HepG2 (cell line): ENCODE measurements around the gene TRIP4. TPM values are rescaled to one million over a fixed set of nuclear protein-coding genes. Genes with fewer than 3 reads are reported as not detected.

Source experiments
- ATAC-seq: fragments of 200-7000 bp; cut with Tn5 transposase; 3 replicates; pipeline ENCODE4 v1.9.1; 2020; ENCODE audit warnings: mild to moderate bottlenecking, moderate library complexity
- BruUV-seq: library from RNA; stranded (reverse); fragments of 400-500 nt; replicated peaks from 2 replicates; lab custom pipeline; 2021; lab: Mats Ljungman, UMichigan
- CTCF ChIA-PET: fragments of 300-600 bp; formaldehyde crosslinking; extraction: SDS; loops from one replicate; lab custom pipeline; 2021; ENCODE audit warnings: low total read pairs, inconsistent platforms, low intra/inter-chr PET ratio; lab: Yijun Ruan, JAX
- POLR2A ChIA-PET: fragments of 350-600 bp; sonication (Branson Sonifier 250); formaldehyde crosslinking; loops from one replicate; lab custom pipeline; 2020; ENCODE audit warnings: antibody characterized with exemption, inconsistent platforms; lab: Yijun Ruan, JAX
- DNase-seq: peaks from one replicate; pipeline ENCODE4 v3.0.0-alpha.2; 2015; ENCODE audit warnings: low spot score
- FAIRE-seq: peaks from 3 replicates; lab custom pipeline; 2011; peaks lifted over from hg19 to GRCh38; lab: Jason Lieb, UNC
- H2AFZ ChIP-seq: one replicate; pipeline ENCODE4 v1.6.1; 2011; ENCODE audit warnings: low read length, inconsistent platforms
- H3K27ac ChIP-seq: fragments of 300-600 bp; 3 replicates; pipeline ENCODE4 v1.8.0; 2011; ENCODE audit warnings: mixed run types, mild to moderate bottlenecking, mixed read lengths, low read length, inconsistent platforms; ENCODE audit not compliant: insufficient read depth; ENCODE audit errors: extremely low read length
- H3K27me3 ChIP-seq, 2 experiments: fragments of 200-600 bp in 1 of 2; 2 replicates in 1 of 2; 3 replicates in 1 of 2; pipeline versions ENCODE4 v1.6.0 to v1.8.0; 2011; ENCODE audit warnings: low read length in 2 of 2, mild to moderate bottlenecking in 2 of 2, moderate library complexity in 2 of 2, inconsistent platforms in 1 of 2; ENCODE audit not compliant: insufficient read depth in 2 of 2, control insufficient read depth in 1 of 2
- H3K36me3 ChIP-seq, 2 experiments: fragments of 200-600 bp in 1 of 2; replicated peaks in 1 of 2; 2 replicates in 1 of 2; 3 replicates in 1 of 2; pipeline versions ENCODE4 v1.5.1 to v1.8.0; 2011; ENCODE audit warnings: low read length in 2 of 2, inconsistent platforms in 1 of 2; ENCODE audit not compliant: insufficient read depth in 2 of 2, control insufficient read depth in 1 of 2
- H3K4me1 ChIP-seq: 2 replicates; pipeline ENCODE4 v1.5.1; 2012; ENCODE audit warnings: low read length, inconsistent platforms; ENCODE audit not compliant: insufficient read depth
- H3K4me2 ChIP-seq: 2 replicates; pipeline ENCODE4 v1.6.0; 2011; ENCODE audit warnings: low read depth, low read length, inconsistent platforms
- H3K4me3 ChIP-seq, 3 experiments: fragments of 200-600 bp in 1 of 3; sonication (generic), shearing (Covaris generic) in 1 of 3; replicated peaks in 1 of 3; 2 replicates each; pipeline ENCODE4 v1.5.1; 2011 to 2016; ENCODE audit warnings: low read length in 3 of 3, inconsistent platforms in 2 of 3, low read depth in 2 of 3, mild to moderate bottlenecking in 2 of 3, control low read depth in 1 of 3, mixed read lengths in 1 of 3; ENCODE audit not compliant: insufficient read depth in 1 of 3
- H3K79me2 ChIP-seq: one replicate; pipeline ENCODE4 v1.6.1; 2011; ENCODE audit warnings: low read length, inconsistent platforms; ENCODE audit not compliant: insufficient read depth
- H3K9ac ChIP-seq: 2 replicates; pipeline ENCODE4 v1.6.0; 2011; ENCODE audit warnings: mild to moderate bottlenecking, low read depth, low read length, inconsistent platforms; ENCODE audit not compliant: insufficient read depth
- H3K9me3 ChIP-seq: 2 replicates; pipeline ENCODE4 v1.5.1; 2012; ENCODE audit warnings: mild to moderate bottlenecking, low read length
- H4K20me1 ChIP-seq: 2 replicates; pipeline ENCODE4 v1.6.0; 2011; ENCODE audit warnings: inconsistent platforms, mild to moderate bottlenecking, low read length, moderate library complexity; ENCODE audit not compliant: insufficient read depth
- CCDC6 ChIP-seq: sonication (generic); formaldehyde crosslinking; IDR thresholded peaks from 2 replicates; pipeline ENCODE4 v1.8.1; 2022; ENCODE audit warnings: mild to moderate bottlenecking, missing genetic modification reagents, moderate library complexity
- ISL2 ChIP-seq: sonication (generic); formaldehyde crosslinking; IDR thresholded peaks from 2 replicates; pipeline ENCODE4 v1.5.0; 2020; ENCODE audit warnings: missing genetic modification reagents
- JDP2 ChIP-seq: sonication (generic); formaldehyde crosslinking; IDR thresholded peaks from 2 replicates; pipeline ENCODE4 v1.8.1; 2022; ENCODE audit warnings: missing genetic modification reagents, borderline replicate concordance
- NR3C1 ChIP-seq: sonication (generic); formaldehyde crosslinking; IDR thresholded peaks from 2 replicates; pipeline ENCODE4 v1.4.0; 2020; ENCODE audit warnings: missing genetic modification reagents
- ONECUT2 ChIP-seq: sonication (generic); formaldehyde crosslinking; IDR thresholded peaks from 2 replicates; pipeline ENCODE4 v1.4.0; 2020; ENCODE audit warnings: missing genetic modification reagents
- PAWR ChIP-seq: sonication (generic); formaldehyde crosslinking; IDR thresholded peaks from 2 replicates; pipeline ENCODE4 v1.4.0; 2020; ENCODE audit warnings: missing genetic modification reagents, mild to moderate bottlenecking, borderline replicate concordance
- SKIL ChIP-seq: sonication (generic); formaldehyde crosslinking; IDR thresholded peaks from 2 replicates; pipeline ENCODE4 v1.8.0; 2022; ENCODE audit warnings: missing genetic modification reagents, mild to moderate bottlenecking, moderate library complexity, borderline replicate concordance
- SMYD3 ChIP-seq: sonication (generic); formaldehyde crosslinking; IDR thresholded peaks from 2 replicates; pipeline ENCODE4 v1.8.1; 2023; ENCODE audit warnings: mild to moderate bottlenecking, missing genetic modification reagents
- ZNF562 ChIP-seq: sonication (generic); formaldehyde crosslinking; IDR thresholded peaks from 2 replicates; pipeline ENCODE4 v1.8.0; 2022; ENCODE audit warnings: missing genetic modification reagents, borderline replicate concordance
- ZSCAN29 ChIP-seq: sonication (generic); formaldehyde crosslinking; conservative IDR thresholded peaks from 2 replicates; pipeline ENCODE4 v1.4.0; 2020; ENCODE audit warnings: mild to moderate bottlenecking, missing genetic modification reagents
- whole genome bisulfite sequencing: methylation state at CpG from one replicate; pipeline ENCODE4 v1.1.6; 2017; ENCODE audit warnings: low lambda C conversion rate; 5-methylcytosine and 5-hydroxymethylcytosine counted together
- in situ Hi-C: cut with HindIII; loops from 2 replicates; pipeline ENCODE4 v1.10.0; 2017; ENCODE audit warnings: low pct_unique_long_range_greater_than_20kb; ENCODE audit not compliant: extremely low pct_ligation_motif_present
- intact Hi-C: fragments of 100-400 bp; cut with micrococcal nuclease; formaldehyde crosslinking; loops from one replicate; pipeline ENCODE4 v1.10.0; 2022; ENCODE audit not compliant: unreplicated experiment
- polyA plus RNA-seq, 8 experiments: library from polyadenylated mRNA; depleted of rRNA in 3 of 8; stranded (reverse) in 7 of 8; unstranded in 1 of 8; fragments of >200 nt; fragmentation: Illumina TruSeq in 4 of 8; extraction: Trizol in 4 of 8; gene quantifications; 2 replicates each; pipeline versions ENCODE4 v1.2.1 to v1.2.3, GENCODE V29; 2011 to 2016; ENCODE audit warnings: low read depth in 4 of 8, missing spikeins in 1 of 8, mixed read lengths in 1 of 8; ENCODE audit not compliant: insufficient read depth in 1 of 8
- total RNA-seq, 5 experiments: library from RNA; depleted of rRNA; stranded (reverse); fragments of >200 nt; fragmentation: Illumina TruSeq; extraction: Trizol; gene quantifications; 2 replicates each; pipeline ENCODE4 v1.2.3, GENCODE V29; 2016; ENCODE audit warnings: low read depth in 1 of 5
- TF ChIP-seq, protein P1 (sequence below): sonication (generic); formaldehyde crosslinking; IDR thresholded peaks from 2 replicates; pipeline ENCODE4 v1.8.1; 2022; ENCODE audit warnings: mild to moderate bottlenecking, missing genetic modification reagents
- TF ChIP-seq, protein P2 (sequence below): sonication (generic); formaldehyde crosslinking; IDR thresholded peaks from 2 replicates; pipeline ENCODE4 v1.4.0; 2020; ENCODE audit warnings: missing genetic modification reagents, mild to moderate bottlenecking, borderline replicate concordance

Gene TRIP4
- total and polyA plus RNA-seq, 2 of the 13 experiments (the other 11 are each of a cell fraction or from before 2014, with no cell fraction given) = 7.1 to 11.8 TPM

DNA sequence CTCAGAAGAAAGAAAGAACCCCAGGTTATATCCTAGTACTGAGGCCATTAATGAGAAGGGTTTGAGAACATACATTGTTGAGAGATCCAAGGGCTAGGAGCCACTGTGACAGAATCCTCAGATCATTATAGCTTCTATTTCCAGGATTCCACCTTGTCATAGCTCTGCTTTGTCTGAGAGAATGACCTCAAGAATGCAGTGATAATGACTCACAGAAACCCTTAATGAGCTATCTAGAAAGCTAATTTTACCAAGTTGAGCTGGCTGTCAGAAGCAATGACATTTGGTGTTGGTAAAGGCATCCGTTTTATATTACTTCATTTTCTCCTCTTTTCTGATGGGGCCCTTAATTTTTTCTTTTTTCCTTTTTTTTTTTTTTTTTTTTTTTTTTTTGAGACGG lies 10.9 kb downstream of the TRIP4 start:
- Histone ChIP-seq H3K9ac (no peak overlapping the region), H3K9me3 (no peaks in the 10 kb centered on the region), H3K4me1 (no peaks in the 10 kb centered on the region), H2AFZ (no peak overlapping the region), H4K20me1 (no peaks in the 10 kb centered on the region; the same call in 1 of the 2 replicates), H3K4me3 (no peak overlapping the region), H3K27ac (no peak overlapping the region), H3K27me3 (no peaks in the 10 kb centered on the region), H3K4me2 (no peak overlapping the region), H3K36me3 (peaks cover 5 to 50% of the 10 kb centered on the region in 2 experiments), H3K79me2 (no peaks in the 10 kb centered on the region)
- FAIRE-seq (no peak), ATAC-seq (no peak), DNase-seq (no peak)
- in situ Hi-C loops (no loop called here), intact Hi-C loops (no loop called here)
- ChIA-PET POLR2A (interaction anchor here (0.6 to 0.9 kb wide), 2 partner anchors 11 to 252 kb away, joined by 3 read pairs; partner anchors contain the start of gene TRIP4), CTCF (no interaction called here)
- BruUV-seq = no TSS peak
- TF ChIP-seq CCDC6 (no peak), ISL2 (CRISPR knock-in tag) (no peak), NR3C1 (CRISPR knock-in tag) (no peak), SMYD3 (CRISPR knock-in tag) (no peak), SKIL (CRISPR knock-in tag) (no peak), ZSCAN29 (no peak), PAWR (CRISPR knock-in tag) (no peak), ONECUT2 (CRISPR knock-in tag) (no peak), ZNF562 (CRISPR knock-in tag) (no peak), JDP2 (CRISPR knock-in tag) (no peak)
- TF ChIP-seq, protein P1, sequence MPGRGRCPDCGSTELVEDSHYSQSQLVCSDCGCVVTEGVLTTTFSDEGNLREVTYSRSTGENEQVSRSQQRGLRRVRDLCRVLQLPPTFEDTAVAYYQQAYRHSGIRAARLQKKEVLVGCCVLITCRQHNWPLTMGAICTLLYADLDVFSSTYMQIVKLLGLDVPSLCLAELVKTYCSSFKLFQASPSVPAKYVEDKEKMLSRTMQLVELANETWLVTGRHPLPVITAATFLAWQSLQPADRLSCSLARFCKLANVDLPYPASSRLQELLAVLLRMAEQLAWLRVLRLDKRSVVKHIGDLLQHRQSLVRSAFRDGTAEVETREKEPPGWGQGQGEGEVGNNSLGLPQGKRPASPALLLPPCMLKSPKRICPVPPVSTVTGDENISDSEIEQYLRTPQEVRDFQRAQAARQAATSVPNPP (CRISPR knock-in tag) = no peak
- TF ChIP-seq, protein P2, sequence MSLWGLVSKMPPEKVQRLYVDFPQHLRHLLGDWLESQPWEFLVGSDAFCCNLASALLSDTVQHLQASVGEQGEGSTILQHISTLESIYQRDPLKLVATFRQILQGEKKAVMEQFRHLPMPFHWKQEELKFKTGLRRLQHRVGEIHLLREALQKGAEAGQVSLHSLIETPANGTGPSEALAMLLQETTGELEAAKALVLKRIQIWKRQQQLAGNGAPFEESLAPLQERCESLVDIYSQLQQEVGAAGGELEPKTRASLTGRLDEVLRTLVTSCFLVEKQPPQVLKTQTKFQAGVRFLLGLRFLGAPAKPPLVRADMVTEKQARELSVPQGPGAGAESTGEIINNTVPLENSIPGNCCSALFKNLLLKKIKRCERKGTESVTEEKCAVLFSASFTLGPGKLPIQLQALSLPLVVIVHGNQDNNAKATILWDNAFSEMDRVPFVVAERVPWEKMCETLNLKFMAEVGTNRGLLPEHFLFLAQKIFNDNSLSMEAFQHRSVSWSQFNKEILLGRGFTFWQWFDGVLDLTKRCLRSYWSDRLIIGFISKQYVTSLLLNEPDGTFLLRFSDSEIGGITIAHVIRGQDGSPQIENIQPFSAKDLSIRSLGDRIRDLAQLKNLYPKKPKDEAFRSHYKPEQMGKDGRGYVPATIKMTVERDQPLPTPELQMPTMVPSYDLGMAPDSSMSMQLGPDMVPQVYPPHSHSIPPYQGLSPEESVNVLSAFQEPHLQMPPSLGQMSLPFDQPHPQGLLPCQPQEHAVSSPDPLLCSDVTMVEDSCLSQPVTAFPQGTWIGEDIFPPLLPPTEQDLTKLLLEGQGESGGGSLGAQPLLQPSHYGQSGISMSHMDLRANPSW (CRISPR knock-in tag) = no peak
- WGBS = 98% methylated on average over 2 of the region's 2 CpGs
